Sigmoid colon (tissue), 7 donors: ENCODE measurements around the gene ARRDC5. TPM values are rescaled to one million over a fixed set of nuclear protein-coding genes. Genes with fewer than 3 reads are reported as not detected.

ENCODE experiments used
- DNase-seq: peaks from one replicate; pipeline ENCODE4 v3.0.0-alpha.2; 2019
- H3K27ac ChIP-seq, 4 donors: fragments of 200-600 bp; sonication (generic); one replicate each; pipeline ENCODE4 v1.5.1; 2016 to 2019; ENCODE audit warnings: mild to moderate bottlenecking in 1 of 4
- H3K27me3 ChIP-seq, 3 donors: fragments of 200-600 bp; sonication (generic); one replicate each; pipeline ENCODE4 v1.5.1; 2019; ENCODE audit warnings: mild to moderate bottlenecking in 1 of 3
- H3K36me3 ChIP-seq, 4 donors: fragments of 200-600 bp; sonication (generic); one replicate each; pipeline ENCODE4 v1.5.1; 2016 to 2019
- H3K4me1 ChIP-seq, 4 donors: fragments of 200-600 bp; sonication (generic); one replicate each; pipeline ENCODE4 v1.5.1; 2017 to 2019
- H3K4me3 ChIP-seq, 4 donors: fragments of 200-600 bp; sonication (generic); one replicate each; pipeline ENCODE4 v1.5.1; 2017 to 2019; ENCODE audit warnings: mild to moderate bottlenecking in 2 of 4, moderate library complexity in 1 of 4
- H3K9me3 ChIP-seq, 4 donors: fragments of 200-600 bp in 3 of 4; sonication (generic) in 3 of 4; one replicate each; pipeline versions ENCODE4 v1.5.1 to v1.6.1; 2013 to 2019
- EP300 ChIP-seq, 4 donors: sonication (generic); formaldehyde crosslinking; IDR thresholded peaks; one replicate each; pipeline ENCODE4 v1.6.1; 2017; ENCODE audit warnings: antibody characterized with exemption in 4 of 4
- POLR2A ChIP-seq, 2 donors: fragments of 450-650 bp; IDR thresholded peaks; one replicate each; pipeline ENCODE4 v1.6.1; 2016; ENCODE audit warnings: antibody characterized with exemption in 2 of 2, mild to moderate bottlenecking in 2 of 2, moderate library complexity in 2 of 2
- POLR2AphosphoS5 ChIP-seq, 4 donors: sonication (generic); formaldehyde crosslinking; IDR thresholded peaks; one replicate each; pipeline ENCODE4 v1.6.1; 2017; ENCODE audit warnings: antibody characterized with exemption in 4 of 4
- WGBS, 2 donors: extraction: QIAGEN DNeasy Blood & Tissue Kit; methylation state at CpG; one replicate each; pipeline ENCODE4 v1.1.7; 2013; 5-methylcytosine and 5-hydroxymethylcytosine counted together
- intact Hi-C: fragments of 100-400 bp; cut with DNase I; formaldehyde crosslinking; loops from one replicate; pipeline ENCODE4 v1.15.1; 2023
- polyA plus RNA-seq, 3 donors: library from polyadenylated mRNA; stranded (reverse); fragments of 200-250 nt; gene quantifications; one replicate each; pipeline ENCODE4 v1.2.3, GENCODE V29; 2013
- total RNA-seq, 4 donors: library from RNA; depleted of rRNA; stranded (reverse); fragments of >200 nt; gene quantifications; one replicate each; pipeline ENCODE4 v1.1.0, GENCODE V29; 2016
- TF ChIP-seq, protein P1 (sequence below), 4 experiments: fragments of 450-650 bp in 3 of 4; fragments of 200-600 bp in 1 of 4; IDR thresholded peaks; one replicate each; pipeline ENCODE4 v1.5.1; 2016 to 2019; ENCODE audit warnings: antibody characterized with exemption in 4 of 4, mild to moderate bottlenecking in 3 of 4, moderate library complexity in 2 of 4
- donor health status: healthy with polysubstance abuse.
- donor health status: Bipolar disorder and iron deficiency.
- donor health status: healthy.

The ARRDC5 gene
- total and polyA plus RNA-seq, 7 donors, result 0.27 to 1.1 (median 0.85) TPM; not detected in 3

DNA sequence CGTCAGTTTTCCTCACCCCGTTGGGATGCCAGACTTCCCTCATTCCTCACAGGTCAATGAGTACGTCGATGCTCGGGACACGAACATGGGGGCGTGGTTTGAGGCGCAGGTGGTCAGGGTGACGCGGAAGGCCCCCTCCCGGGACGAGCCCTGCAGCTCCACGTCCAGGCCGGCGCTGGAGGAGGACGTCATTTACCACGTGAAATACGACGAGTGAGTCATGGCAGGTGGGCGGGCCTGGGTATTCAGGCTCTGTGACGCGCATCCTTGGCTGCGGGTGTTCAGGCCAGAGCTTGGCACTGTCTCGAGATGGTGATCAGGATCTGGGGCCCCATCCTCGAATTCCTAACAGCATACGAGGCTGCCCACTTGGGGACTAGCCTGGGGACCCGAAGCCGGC is 28.0 kb upstream of the ARRDC5 start:
- H3K27ac ChIP-seq, result no peak overlapping the region
- no peaks in the 10 kb centered on the region for H3K9me3 ChIP-seq
- WGBS, 2 donors, result 93 to 95% methylated on average over 28 of the region's 28 CpGs
- TF ChIP-seq EP300 (IDR thresholded peaks at IDR 0.05) (no peak), POLR2A (IDR thresholded peaks at IDR 0.05) (no peak), POLR2AphosphoS5 (IDR thresholded peaks at IDR 0.05) (no peak)
- TF ChIP-seq, protein P1, sequence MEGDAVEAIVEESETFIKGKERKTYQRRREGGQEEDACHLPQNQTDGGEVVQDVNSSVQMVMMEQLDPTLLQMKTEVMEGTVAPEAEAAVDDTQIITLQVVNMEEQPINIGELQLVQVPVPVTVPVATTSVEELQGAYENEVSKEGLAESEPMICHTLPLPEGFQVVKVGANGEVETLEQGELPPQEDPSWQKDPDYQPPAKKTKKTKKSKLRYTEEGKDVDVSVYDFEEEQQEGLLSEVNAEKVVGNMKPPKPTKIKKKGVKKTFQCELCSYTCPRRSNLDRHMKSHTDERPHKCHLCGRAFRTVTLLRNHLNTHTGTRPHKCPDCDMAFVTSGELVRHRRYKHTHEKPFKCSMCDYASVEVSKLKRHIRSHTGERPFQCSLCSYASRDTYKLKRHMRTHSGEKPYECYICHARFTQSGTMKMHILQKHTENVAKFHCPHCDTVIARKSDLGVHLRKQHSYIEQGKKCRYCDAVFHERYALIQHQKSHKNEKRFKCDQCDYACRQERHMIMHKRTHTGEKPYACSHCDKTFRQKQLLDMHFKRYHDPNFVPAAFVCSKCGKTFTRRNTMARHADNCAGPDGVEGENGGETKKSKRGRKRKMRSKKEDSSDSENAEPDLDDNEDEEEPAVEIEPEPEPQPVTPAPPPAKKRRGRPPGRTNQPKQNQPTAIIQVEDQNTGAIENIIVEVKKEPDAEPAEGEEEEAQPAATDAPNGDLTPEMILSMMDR (IDR thresholded peaks at IDR 0.05), result no peak
- no peaks in the 10 kb centered on the region for H3K27me3 ChIP-seq
- no peak for DNase-seq
- H3K4me3 ChIP-seq, result no peak overlapping the region
- H3K4me1 ChIP-seq, result no peaks in the 10 kb centered on the region
- intact Hi-C loops, result no loop called here
- no peaks in the 10 kb centered on the region for H3K36me3 ChIP-seq

- intact Hi-C loops, result no loop called here
Observed at GRCh38 chr19:4929186-4929585, 26.5 kb upstream of the ARRDC5 start.

DNA sequence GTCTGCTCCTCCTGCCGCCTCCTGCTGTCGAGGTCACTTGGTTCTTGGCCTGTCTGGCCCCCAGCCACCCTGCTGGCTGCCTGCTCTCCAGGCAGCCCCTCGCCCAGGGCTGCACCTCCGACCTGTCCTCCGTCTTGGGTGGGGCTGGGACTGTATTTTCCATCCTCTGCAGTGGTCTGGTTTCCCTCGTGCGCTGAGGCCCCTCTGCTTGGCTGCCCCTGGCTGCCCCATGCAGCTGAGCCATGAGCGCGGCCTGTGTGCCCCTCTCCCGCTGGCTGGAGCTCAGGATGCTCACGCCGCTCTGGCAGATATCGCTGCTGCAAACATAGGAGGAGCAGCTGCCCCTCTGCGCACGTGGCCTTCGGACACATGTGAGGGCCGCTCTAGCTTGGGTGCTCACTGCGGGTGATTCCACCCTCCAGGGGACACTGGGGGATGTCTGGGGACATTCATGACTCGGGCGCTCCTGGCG is 20.6 kb upstream of the ARRDC5 start:
- no peak overlapping the region for H3K4me3 ChIP-seq
- no peaks in the 10 kb centered on the region for H3K9me3 ChIP-seq
- no peak for DNase-seq
- H3K27me3 ChIP-seq, result no peaks in the 10 kb centered on the region
- intact Hi-C loops, result no loop called here
- TF ChIP-seq, protein P1 (IDR thresholded peaks at IDR 0.05), result no peak
- TF ChIP-seq POLR2AphosphoS5 (IDR thresholded peaks at IDR 0.05) (no peak), EP300 (IDR thresholded peaks at IDR 0.05) (no peak), POLR2A (IDR thresholded peaks at IDR 0.05) (no peak)
- no peaks in the 10 kb centered on the region for H3K4me1 ChIP-seq
- WGBS, 2 donors, result 94 to 95% methylated on average over 21 of the region's 21 CpGs
- no peaks in the 10 kb centered on the region for H3K36me3 ChIP-seq
- no peak overlapping the region for H3K27ac ChIP-seq

More at GRCh38 chr19:4929186-4929585, 26.5 kb upstream of the ARRDC5 start:
- no peaks in the 10 kb centered on the region for H3K27me3 ChIP-seq
- no peaks in the 10 kb centered on the region for H3K4me1 ChIP-seq
- no peak overlapping the region for H3K27ac ChIP-seq
- TF ChIP-seq POLR2A (IDR thresholded peaks at IDR 0.05) (no peak), EP300 (IDR thresholded peaks at IDR 0.05) (no peak)
- TF ChIP-seq, protein P1 (IDR thresholded peaks at IDR 0.05), result no peak
- 95% methylated on average over 22 of the region's 22 CpGs for WGBS, 2 donors
- no peaks in the 10 kb centered on the region for H3K36me3 ChIP-seq
- H3K9me3 ChIP-seq, result no peaks in the 10 kb centered on the region
- no peak overlapping the region for H3K4me3 ChIP-seq
- no peak for DNase-seq

DNA sequence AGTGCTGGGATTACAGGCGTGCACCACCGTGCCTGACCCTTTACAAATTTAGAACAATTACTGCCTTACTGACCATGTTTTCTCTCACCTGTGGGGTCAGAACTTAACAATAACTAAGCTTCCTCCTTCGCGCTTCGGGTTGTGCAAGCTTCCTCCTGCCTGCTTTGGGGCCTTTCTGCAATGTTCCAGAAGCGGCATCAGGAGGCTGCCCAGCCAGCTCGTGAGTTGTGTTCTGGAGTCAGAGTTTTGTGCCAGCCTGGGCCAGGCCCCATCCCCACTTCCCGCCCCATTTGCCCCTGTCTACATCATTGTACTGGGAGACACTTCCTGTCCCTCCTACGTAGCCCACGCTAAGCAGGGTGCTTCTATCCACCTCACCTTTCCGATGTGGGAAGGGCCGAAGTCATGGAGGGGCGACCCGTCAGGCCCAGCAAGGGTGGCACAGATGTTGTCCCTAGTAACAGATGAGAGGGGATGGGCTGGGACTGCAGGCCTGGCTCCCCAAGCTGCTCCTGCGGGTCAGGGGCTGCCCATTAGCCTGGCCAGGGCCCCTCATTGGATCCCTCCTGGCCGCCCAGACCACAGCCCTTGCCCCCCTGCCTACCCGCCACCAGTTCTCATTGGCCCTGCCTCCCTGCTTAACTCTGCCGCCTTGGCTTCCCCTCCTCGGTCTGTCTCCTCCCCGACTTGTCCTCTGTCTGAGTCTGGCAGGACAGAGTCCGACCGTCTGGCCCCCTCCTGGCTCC is 20.0 kb upstream of the ARRDC5 start:
- DNase-seq, result no peak
- WGBS, 2 donors, result 91 to 92% methylated on average over 22 of the region's 22 CpGs
- intact Hi-C loops, result no loop called here
- Histone ChIP-seq H3K27ac (no peak overlapping the region), H3K4me1 (no peaks in the 10 kb centered on the region), H3K36me3 (no peaks in the 10 kb centered on the region), H3K9me3 (no peaks in the 10 kb centered on the region), H3K27me3 (no peaks in the 10 kb centered on the region), H3K4me3 (no peak overlapping the region)
- no peak for TF ChIP-seq EP300 (IDR thresholded peaks at IDR 0.05)
- TF ChIP-seq POLR2AphosphoS5 (IDR thresholded peaks at IDR 0.05), result no peak
- TF ChIP-seq, protein P1 (IDR thresholded peaks at IDR 0.05), result no peak
- no peak for TF ChIP-seq POLR2A (IDR thresholded peaks at IDR 0.05)
